Measurements from ENCODE around the gene GP9.
A peak's percentile ranks its signal among the peaks of the same experiment; 100 is the strongest.

The GP9 gene

GRCh38 chr3:129060276-129061022 is at the start of gene GP9:
Gene GP9, plus strand, starts transcription at chr3:129060779. Its CDS starts 961 bp downstream, at chr3:129061740.
- no peak for DNase-seq

DNA sequence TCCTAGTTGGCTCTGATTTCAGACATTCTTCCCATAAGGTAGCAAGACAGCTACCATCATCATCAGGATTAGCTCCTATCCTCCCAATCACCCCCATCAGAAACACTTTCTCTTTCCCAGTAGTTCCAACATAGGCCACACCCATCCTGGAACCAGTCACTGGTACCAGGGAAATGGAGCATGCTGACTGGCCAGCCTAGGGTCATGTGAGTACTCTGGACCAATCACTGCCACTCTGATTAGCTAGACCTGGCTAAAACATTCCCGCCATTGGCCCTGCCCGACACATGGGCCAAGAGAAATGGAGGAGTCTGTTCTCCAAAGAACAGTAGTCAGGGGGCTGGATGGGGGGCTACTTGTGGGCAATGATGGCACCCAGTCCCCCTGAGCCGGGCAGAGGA is 47.1 kb upstream of the GP9 start:
- DNase-seq: no peak

- DNase-seq: no peak
Measured at GRCh38 chr3:129014148-129014547, 46.4 kb upstream of the GP9 start.

DNA sequence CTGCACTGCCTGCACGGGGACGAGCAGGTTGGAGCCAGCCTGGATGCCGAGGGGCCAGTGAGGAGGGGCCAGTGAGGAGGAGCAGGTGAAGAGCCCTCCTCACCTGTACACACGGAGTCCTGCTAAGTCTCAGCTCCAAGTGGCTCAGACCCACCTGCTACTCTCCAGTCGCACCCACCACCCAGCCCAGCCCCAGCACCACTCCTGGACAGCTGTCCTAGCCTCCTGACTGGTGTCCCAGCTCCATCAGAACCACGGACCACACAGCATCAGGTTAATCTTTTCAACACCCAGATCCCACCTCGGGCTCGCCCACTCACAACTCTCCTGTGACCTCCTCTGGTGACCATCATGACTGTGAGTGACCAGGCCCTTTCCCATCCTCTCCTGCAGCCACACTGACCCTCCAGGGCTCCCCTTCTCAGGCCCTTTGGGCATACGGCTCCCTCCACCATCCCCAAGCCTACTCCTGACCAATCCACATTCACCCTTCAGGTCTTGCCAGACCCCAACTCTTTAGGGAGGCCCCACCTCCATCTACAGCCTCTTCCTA is 45.7 kb upstream of the GP9 start:
- no peak for DNase-seq

DNA sequence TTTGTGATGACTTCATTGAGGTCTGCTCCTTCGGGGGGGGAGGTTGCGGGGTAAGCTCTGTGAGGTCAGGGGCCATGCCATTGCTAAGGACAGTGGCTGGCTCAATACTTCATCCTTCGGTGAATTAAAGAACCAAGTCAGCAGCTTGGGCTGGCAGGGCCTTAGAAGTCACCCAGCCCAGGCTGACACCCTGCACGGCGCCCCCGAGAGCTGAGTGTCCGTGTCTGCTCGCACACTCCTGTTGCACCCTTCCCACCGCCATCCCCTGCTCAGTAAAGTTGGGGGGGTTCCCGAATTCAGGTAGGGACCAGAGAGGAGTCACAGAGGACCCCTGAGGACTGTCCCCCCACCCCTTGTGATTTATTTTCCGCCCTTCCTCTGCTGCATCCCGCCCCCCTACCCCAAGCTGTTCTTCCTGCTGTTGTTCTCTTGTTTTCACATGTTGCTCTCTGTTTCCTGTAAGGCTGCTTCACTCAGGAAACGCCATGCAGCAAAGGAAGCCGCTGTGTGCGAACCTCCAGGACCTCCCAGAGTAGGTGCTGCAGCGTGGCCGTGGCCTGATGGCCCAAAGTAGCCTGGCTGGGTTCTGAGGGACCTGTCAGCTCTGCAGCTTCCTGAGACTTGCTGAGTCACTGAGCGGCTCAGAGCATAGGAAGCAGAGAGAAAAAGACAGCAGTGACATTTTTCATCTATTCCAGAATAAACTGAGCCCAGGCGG is 45.0 kb upstream of the GP9 start:
- no peak for DNase-seq

- peak; percentile 96 for DNase-seq
Measured at GRCh38 chr3:129016356-129016719, 44.2 kb upstream of the GP9 start.

- DNase-seq: no peak
Measured at GRCh38 chr3:129016720-129017483, 43.7 kb upstream of the GP9 start.

- no peak for DNase-seq
Measured at GRCh38 chr3:129017484-129017899, 43.1 kb upstream of the GP9 start.

- no peak for DNase-seq
Measured at GRCh38 chr3:129018271-129018670, 42.3 kb upstream of the GP9 start.

DNA sequence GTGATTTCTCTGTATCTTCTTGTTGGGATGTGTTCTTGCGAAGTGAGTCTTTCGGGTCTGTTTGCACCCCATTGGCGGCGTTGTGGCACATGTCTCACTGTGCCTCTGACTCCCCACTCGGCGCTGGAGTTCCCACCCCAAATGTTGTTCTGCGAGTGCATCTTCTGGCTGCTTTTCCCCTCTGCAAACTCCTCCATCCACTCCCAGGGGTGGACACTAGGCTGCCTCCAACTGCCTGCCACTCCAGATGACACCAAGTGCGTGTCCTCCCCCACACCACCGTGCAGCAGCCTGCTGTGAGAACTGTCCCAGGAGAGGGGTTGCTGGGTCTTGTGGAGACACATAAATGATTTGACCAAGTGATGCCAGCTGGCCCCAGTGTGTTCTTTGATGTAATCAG is 41.8 kb upstream of the GP9 start:
- DNase-seq: no peak

GRCh38 chr3:129019266-129019665 is 41.3 kb upstream of the GP9 start:
- no peak for DNase-seq

GRCh38 chr3:129020691-129021090 is 39.9 kb upstream of the GP9 start:
- DNase-seq: no peak

GRCh38 chr3:129021140-129021551 is 39.4 kb upstream of the GP9 start:
- DNase-seq: no peak

DNA sequence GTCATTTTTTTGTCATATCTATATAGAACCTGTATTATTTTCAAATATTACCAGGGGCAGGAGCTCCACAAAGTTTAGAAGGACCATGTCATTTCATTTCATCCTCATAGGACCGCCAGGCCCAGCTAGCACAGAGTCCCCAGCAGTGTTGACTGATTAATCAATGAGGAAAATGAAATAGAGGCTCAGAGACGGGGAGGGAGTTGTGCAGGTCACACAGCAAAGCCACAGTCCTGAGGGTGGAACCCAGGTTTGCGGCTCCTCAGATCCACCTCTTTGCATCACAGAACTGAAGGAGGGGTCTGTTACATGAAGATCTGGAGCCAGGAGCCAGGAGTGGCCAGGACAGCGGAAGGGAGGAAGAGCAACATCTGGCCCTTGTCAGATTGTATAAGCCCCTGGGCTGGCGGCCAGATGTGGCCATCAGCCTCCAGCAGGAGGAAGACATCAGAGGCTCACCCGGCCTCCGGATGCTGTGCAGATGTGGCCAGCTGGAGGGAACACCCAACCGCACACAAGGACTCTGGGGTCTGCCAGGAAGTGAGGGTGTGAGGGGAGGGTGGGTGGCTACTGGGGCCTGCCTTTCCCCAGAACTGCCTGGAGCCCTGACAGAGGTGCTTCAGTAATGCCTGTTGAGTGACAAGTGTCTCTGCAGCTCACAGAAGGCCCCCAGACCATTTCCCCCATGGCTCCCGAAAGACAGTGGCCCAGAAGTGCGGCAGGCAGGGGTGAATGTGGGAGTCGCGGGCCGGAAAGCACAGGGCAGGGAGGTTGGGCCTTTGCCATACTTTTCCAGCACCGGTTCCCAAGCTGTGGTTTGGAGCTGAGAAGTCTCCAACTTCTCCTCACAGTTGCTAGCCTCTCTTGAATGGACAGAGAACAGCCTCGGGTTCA is 38.2 kb upstream of the GP9 start:
- no peak for DNase-seq

DNA sequence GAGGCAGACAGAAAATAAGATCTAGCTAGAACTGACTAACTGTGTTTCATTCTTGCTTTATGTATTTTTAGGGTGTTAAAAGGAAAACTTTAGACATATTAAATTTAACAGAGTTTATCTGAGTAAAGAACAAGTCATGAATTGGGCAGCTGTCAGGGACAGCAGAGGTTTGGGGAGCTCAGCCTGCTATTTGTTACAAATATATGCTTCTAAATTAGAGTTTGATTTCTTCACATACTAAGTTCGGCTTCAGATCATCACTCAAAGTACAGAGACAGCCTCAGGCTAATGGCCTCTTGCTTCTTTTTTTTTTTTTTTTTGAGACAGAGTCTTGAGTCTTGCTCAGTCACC is 37.6 kb upstream of the GP9 start:
- no peak for DNase-seq

DNA sequence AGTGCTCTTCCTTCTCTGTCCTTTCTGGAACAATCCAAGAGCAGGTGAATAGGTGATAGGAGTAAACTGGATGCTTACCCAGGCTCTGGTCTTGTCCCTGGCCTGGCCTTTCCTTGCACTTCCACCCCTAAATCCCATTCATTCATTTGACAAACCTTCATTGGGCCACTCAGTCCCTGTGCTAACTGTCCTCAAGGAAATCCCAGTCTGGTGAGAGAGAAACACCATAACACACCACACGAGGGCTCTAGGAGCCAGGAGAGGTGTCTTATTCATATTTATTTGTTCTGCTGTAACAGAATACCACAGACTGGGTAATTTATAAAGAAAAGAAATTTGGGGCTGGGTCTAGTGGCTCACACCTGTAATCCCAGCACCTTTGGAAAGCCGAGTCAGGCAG is 36.7 kb upstream of the GP9 start:
- peak; percentile 30 for DNase-seq

DNA sequence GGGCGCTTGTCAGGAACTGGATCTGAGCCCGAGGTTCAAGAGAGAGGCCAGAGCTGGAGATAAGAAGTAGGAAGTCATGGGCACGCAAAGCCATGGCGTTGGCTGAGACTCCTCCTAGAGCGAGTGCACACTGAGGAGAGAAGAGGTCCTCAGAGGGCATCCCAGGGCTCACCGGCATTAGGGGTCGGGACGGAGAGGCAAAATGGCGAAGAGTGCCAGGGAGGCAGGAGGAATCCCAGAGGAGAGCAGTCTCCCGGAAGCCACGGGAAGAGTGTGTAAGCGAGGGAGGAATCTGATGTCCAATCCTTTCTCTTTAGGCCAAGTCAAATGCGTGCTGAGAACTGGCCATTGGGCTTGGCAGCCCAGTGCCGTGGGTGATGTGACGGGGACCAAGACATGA is 35.5 kb upstream of the GP9 start:
- DNase-seq: no peak

DNA sequence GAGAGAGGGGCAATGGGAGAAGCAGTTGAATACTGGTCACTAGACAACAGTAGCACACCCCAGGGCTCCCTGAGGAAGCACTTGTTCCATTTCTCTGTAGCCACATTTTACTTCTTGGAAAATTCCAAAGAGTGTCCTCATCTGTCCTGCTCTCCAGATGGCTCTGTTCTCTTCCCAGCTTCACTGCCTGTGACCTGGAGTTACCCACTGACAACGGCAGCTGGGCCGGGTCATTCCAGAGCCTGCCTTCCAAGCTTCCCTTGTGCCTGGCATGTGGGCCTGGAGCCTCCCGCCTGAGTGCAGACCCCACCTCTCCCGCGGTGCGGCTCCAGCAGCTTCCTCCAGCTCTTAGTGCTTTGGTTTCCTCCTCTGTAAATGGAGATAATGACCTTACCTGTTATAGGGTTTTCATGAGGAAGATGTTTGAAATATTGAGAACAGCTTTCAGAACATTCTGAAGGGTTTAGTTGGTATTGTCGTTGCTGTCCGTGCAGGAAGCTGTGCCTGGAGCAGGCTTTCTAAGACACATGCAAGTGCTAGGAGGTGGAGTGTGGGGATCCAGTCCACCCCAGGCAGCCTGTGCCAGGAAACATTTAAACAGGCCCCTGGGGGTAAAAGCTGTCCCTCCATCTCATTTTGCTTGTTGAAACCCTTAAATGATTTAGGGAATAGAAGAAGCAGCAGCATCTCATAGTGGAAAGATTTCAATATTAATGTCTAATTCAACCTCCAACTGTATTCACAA is 34.7 kb upstream of the GP9 start:
- DNase-seq: no peak

- DNase-seq: peak; percentile 85
Measured at GRCh38 chr3:129026728-129027543, 33.6 kb upstream of the GP9 start.

GRCh38 chr3:129027544-129027880 is 33.1 kb upstream of the GP9 start:
- no peak for DNase-seq

GRCh38 chr3:129028866-129029265 is 31.7 kb upstream of the GP9 start:
- no peak for DNase-seq

Measured in NCI-H1436 treated with DMSO at 0.1 percent for 48 hours (cell line).